DMS 273 (cell line): Measurements from ENCODE around the gene ERLEC1.
A peak's percentile ranks its signal among the peaks of the same experiment; 100 is the strongest.
"Not testable (repeated sequence)": the region's sequence is repeated elsewhere in the genome, so short reads cannot be mapped to it uniquely, and the experiment has no call there.

Experiments
- DNase-seq: peaks from one replicate; lab custom pipeline; 2025; ENCODE audit not compliant: unreplicated experiment; lab: John Stamatoyannopoulos, UW

Gene ERLEC1

GRCh38 chr2:53786705-53787613 is at the start of gene ERLEC1, which contains the start of gene ASB3:
Gene ERLEC1, plus strand, starts transcription at chr2:53787044. Its CDS starts 167 bp downstream, at chr2:53787211.
Gene ASB3, minus strand, starts transcription at chr2:53786953. Its CDS starts 21,381 bp downstream, at chr2:53765572.
- DNase-seq, result peak; percentile 96

GRCh38 chr2:53737091-53737490 is 49.8 kb upstream of the ERLEC1 start:
- DNase-seq, result no peak

GRCh38 chr2:53739032-53739431 is 47.8 kb upstream of the ERLEC1 start:
- DNase-seq, result no peak

- peak; percentile 45 for DNase-seq
These were observed 46.7 kb upstream of the ERLEC1 start for GRCh38 chr2:53740170-53740569.

- no peak for DNase-seq
These were observed 42.3 kb upstream of the ERLEC1 start for GRCh38 chr2:53744395-53745065.

GRCh38 chr2:53750041-53750768 is 36.6 kb upstream of the ERLEC1 start:
- DNase-seq, result no peak

GRCh38 chr2:53751728-53752127 is 35.1 kb upstream of the ERLEC1 start:
- DNase-seq, result no peak

GRCh38 chr2:53752385-53752784 is 34.5 kb upstream of the ERLEC1 start:
- no peak for DNase-seq

- no peak for DNase-seq
These were observed 33.8 kb upstream of the ERLEC1 start for GRCh38 chr2:53753041-53753440.

- DNase-seq, result no peak
These were observed 31.7 kb upstream of the ERLEC1 start for GRCh38 chr2:53755121-53755520.

GRCh38 chr2:53756644-53757043 is 30.2 kb upstream of the ERLEC1 start:
- no peak for DNase-seq

- not testable (repeated sequence) for DNase-seq
These were observed 29.6 kb upstream of the ERLEC1 start for GRCh38 chr2:53757206-53757605.

- DNase-seq, result no peak
These were observed 21.1 kb upstream of the ERLEC1 start for GRCh38 chr2:53765767-53766166.

- DNase-seq, result peak; percentile 96
These were observed 19.2 kb upstream of the ERLEC1 start, which contains the start of gene CHAC2 for GRCh38 chr2:53767405-53768241. Gene CHAC2, plus strand, starts transcription at chr2:53767804. Its CDS starts 83 bp downstream, at chr2:53767887.

GRCh38 chr2:53768242-53768542 is 18.7 kb upstream of the ERLEC1 start:
- DNase-seq, result peak; percentile 83

GRCh38 chr2:53769318-53769945 is 17.4 kb upstream of the ERLEC1 start:
- no peak for DNase-seq

GRCh38 chr2:53770264-53770663 is 16.6 kb upstream of the ERLEC1 start:
- no peak for DNase-seq

GRCh38 chr2:53777134-53777533 is 9.7 kb upstream of the ERLEC1 start:
- peak; percentile 11 for DNase-seq

GRCh38 chr2:53778536-53779162 is 8.2 kb upstream of the ERLEC1 start:
- no peak for DNase-seq

- no peak for DNase-seq
These were observed 6.8 kb upstream of the ERLEC1 start for GRCh38 chr2:53780056-53780455.
